CD4-positive, alpha-beta T cell (primary cell): ENCODE results near the gene REEP1. TPM values are rescaled to one million over a fixed set of nuclear protein-coding genes. Genes with fewer than 3 reads are reported as not detected.

Experiments
- ATAC-seq: fragments of 200-7000 bp; cut with Tn5 transposase; one replicate; pipeline ENCODE4 v1.10.0; 2022; ENCODE audit warnings: mild to moderate bottlenecking; ENCODE audit not compliant: poor library complexity
- CTCF ChIA-PET: fragments of 350-600 bp; sonication (Branson Sonifier 250); formaldehyde crosslinking; loops from one replicate; lab custom pipeline; 2021; ENCODE audit warnings: antibody characterized with exemption, inconsistent platforms; lab: Charles Lee
- POLR2A ChIA-PET: fragments of 350-600 bp; sonication (Branson Sonifier 250); formaldehyde crosslinking; loops from one replicate; lab custom pipeline; 2021; ENCODE audit warnings: antibody characterized with exemption, inconsistent platforms; lab: Charles Lee
- DNase-seq, 14 experiments: peaks; one replicate each; pipeline ENCODE4 v3.0.0-alpha.2; 2013 to 2020; ENCODE audit warnings: mixed read lengths in 2 of 14
- H3K27ac ChIP-seq, 2 donors: one replicate each; pipeline versions ENCODE4 v1.5.1 to v1.7.0; 2013; ENCODE audit warnings: low read length in 2 of 2, low read depth in 1 of 2, mild to moderate bottlenecking in 1 of 2
- H3K27me3 ChIP-seq, 2 experiments: 1 replicate in 1 of 2; 2 replicates in 1 of 2; pipeline versions ENCODE4 v1.6.1 to v1.7.0; 2013; ENCODE audit warnings: low read length in 2 of 2, control low read depth in 1 of 2, mild to moderate bottlenecking in 1 of 2, moderate library complexity in 1 of 2; ENCODE audit not compliant: insufficient read depth in 2 of 2, control insufficient read depth in 1 of 2
- H3K36me3 ChIP-seq: one replicate; pipeline ENCODE4 v1.6.1; 2013; ENCODE audit warnings: low read length, control low read depth; ENCODE audit not compliant: insufficient read depth
- H3K4me1 ChIP-seq: one replicate; pipeline ENCODE4 v1.6.1; 2013; ENCODE audit warnings: low read length, control low read depth; ENCODE audit not compliant: insufficient read depth
- H3K4me3 ChIP-seq: one replicate; pipeline ENCODE4 v1.5.1; 2013; ENCODE audit warnings: mild to moderate bottlenecking, low read length, moderate library complexity
- H3K9me3 ChIP-seq, 2 experiments: 1 replicate in 1 of 2; 2 replicates in 1 of 2; pipeline versions ENCODE4 v1.6.1 to v1.7.0; 2013; ENCODE audit warnings: low read length in 2 of 2, mild to moderate bottlenecking in 2 of 2, control low read depth in 1 of 2, moderate library complexity in 1 of 2; ENCODE audit not compliant: control insufficient read depth in 1 of 2, insufficient read depth in 1 of 2
- H3K27ac Mint-ChIP-seq: one replicate; pipeline ENCODE4 v1.8.0; 2020; ENCODE audit warnings: mixed read lengths
- H3K27me3 Mint-ChIP-seq: one replicate; pipeline ENCODE4 v1.8.0; 2021; ENCODE audit warnings: mixed read lengths
- H3K36me3 Mint-ChIP-seq: one replicate; pipeline ENCODE4 v1.8.0; 2021; ENCODE audit warnings: low read depth, mixed read lengths
- H3K4me1 Mint-ChIP-seq: one replicate; pipeline ENCODE4 v1.8.0; 2021; ENCODE audit warnings: low read depth, mixed read lengths
- H3K4me3 Mint-ChIP-seq: one replicate; pipeline ENCODE4 v1.8.0; 2020; ENCODE audit warnings: mild to moderate bottlenecking, mixed read lengths
- H3K9me3 Mint-ChIP-seq: one replicate; pipeline ENCODE4 v1.8.0; 2020; ENCODE audit warnings: mixed read lengths
- intact Hi-C, 2 experiments: fragments of 100-400 bp; cut with DNase I in 1 of 2; cut with micrococcal nuclease in 1 of 2; formaldehyde crosslinking; loops; one replicate each; pipeline versions ENCODE4 v1.15.1 to v1.9.0; 2023 to 2025; cut with DNase I, micrococcal nuclease
- total RNA-seq, 174 experiments: library from RNA in 2 of 174; stranded (reverse) in 2 of 174; gene quantifications; one replicate each; pipeline ENCODE4 v1.2.3 and lab custom pipeline; 2021 to 2026
- TF ChIP-seq, protein P1 (sequence below): fragments of 200-600 bp; IDR thresholded peaks from one replicate; pipeline ENCODE4 v1.8.0; 2022; ENCODE audit warnings: antibody characterized with exemption, mild to moderate bottlenecking

REEP1 gene
- total RNA-seq, 2 experiments from 2014 or later, result not detected

DNA sequence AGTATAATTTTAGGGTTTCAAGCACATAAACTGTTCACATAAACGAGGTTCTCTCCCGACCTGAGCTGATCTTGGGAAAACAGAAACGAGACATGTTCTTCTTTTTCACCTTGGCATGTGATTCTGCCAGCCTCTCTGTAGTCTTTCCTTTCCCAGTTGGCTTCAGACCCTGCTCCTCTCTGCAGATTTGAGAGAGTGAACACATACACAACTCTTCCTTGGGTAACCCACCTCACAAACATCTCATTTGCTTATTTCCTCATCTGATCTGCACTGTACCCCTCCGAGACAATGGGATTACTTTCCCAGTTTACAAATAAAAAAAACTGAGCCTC is 46.1 kb downstream of the REEP1 start:
- Histone ChIP-seq H3K36me3 (no peaks in the 10 kb centered on the region), H3K9me3 (no peaks in the 10 kb centered on the region), H3K27me3 (peaks cover 0 to 3% of the 10 kb centered on the region in 2 experiments), H3K4me3 (no peak overlapping the region), H3K4me1 (no peaks in the 10 kb centered on the region), H3K27ac (no peak overlapping the region)
- TF ChIP-seq, protein P1, sequence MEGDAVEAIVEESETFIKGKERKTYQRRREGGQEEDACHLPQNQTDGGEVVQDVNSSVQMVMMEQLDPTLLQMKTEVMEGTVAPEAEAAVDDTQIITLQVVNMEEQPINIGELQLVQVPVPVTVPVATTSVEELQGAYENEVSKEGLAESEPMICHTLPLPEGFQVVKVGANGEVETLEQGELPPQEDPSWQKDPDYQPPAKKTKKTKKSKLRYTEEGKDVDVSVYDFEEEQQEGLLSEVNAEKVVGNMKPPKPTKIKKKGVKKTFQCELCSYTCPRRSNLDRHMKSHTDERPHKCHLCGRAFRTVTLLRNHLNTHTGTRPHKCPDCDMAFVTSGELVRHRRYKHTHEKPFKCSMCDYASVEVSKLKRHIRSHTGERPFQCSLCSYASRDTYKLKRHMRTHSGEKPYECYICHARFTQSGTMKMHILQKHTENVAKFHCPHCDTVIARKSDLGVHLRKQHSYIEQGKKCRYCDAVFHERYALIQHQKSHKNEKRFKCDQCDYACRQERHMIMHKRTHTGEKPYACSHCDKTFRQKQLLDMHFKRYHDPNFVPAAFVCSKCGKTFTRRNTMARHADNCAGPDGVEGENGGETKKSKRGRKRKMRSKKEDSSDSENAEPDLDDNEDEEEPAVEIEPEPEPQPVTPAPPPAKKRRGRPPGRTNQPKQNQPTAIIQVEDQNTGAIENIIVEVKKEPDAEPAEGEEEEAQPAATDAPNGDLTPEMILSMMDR, result no peak
- DNase-seq, result no peak
- Mint-ChIP-seq H3K27ac (no peak overlapping the region), H3K4me3 (no peak overlapping the region), H3K27me3 (peaks cover 4% of the 10 kb centered on the region), H3K36me3 (no peaks in the 10 kb centered on the region), H3K9me3 (no peaks in the 10 kb centered on the region), H3K4me1 (no peaks in the 10 kb centered on the region)
- intact Hi-C loops, result no loop called here
- ChIA-PET POLR2A (no interaction called here), CTCF (no interaction called here)
- ATAC-seq, result no peak

DNA sequence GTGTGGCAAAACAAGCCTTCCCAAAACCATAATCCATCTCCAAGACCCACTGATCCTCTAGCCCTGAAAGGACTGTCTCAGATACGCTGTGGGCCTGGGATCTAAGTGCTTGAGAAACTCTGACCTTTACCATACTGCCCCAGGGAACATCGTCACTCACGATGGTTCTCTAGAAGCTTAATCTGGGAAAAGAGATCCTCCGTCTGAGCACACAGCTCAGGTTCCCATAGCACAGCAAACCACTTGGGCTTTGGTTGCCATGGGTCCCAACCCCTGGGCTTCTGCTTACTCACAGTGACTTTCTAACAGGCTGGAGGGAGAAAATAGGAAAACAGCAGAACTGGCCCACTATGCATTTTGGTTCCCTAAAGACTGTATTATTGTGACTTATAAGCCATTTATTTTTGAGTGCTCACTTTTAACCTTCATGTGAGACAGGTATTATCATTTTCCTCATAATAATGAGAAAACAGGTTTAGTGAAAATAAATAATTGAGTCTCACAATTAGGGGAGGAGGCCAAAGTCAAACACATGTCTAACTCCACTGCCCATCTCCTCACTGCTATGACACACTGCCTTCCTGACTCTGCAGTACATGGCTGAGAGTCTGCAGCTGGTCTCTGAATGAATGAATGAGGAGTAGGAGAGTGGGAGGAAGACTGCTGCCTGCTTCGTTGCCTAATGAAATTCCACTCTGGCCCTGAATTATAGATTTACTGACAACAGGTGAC is 46.7 kb downstream of the REEP1 start:
- ATAC-seq, result no peak
- no peaks in the 10 kb centered on the region for H3K4me1 Mint-ChIP-seq
- TF ChIP-seq, protein P1, result no peak

DNA sequence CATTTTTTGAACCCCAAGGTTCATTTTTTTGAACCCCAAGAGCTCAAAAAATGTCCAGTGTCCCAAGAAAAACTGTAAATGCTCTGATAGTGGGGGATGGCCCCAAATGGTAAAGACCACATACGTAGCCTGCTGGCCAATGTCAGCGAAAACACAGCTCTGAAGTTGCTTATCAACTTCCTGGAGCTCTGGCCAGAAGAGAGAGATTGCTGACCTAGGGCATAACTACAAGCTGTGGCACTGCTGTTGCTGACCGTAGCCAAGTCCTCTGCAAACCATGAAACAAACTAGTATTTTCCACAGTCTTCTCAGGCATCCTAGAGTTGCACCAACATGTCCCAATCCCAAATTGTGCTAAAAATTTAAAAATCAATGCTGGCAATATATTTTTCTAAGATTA is 50.9 kb downstream of the REEP1 start:
- Mint-ChIP-seq H3K27me3 (peaks cover 12% of the 10 kb centered on the region), H3K27ac (no peak overlapping the region), H3K4me1 (no peaks in the 10 kb centered on the region), H3K36me3 (no peaks in the 10 kb centered on the region), H3K9me3 (no peaks in the 10 kb centered on the region), H3K4me3 (no peak overlapping the region)
- ChIA-PET POLR2A (no interaction called here), CTCF (no interaction called here)
- intact Hi-C loops, result no loop called here
- H3K4me3 ChIP-seq, result no peak overlapping the region
- H3K9me3 ChIP-seq, result no peaks in the 10 kb centered on the region
- ATAC-seq (no peak), DNase-seq (no peak)
- peaks cover 0 to under 1% of the 10 kb centered on the region in 2 experiments for H3K27me3 ChIP-seq
- no peak overlapping the region for H3K27ac ChIP-seq
- no peaks in the 10 kb centered on the region for H3K4me1 ChIP-seq
- no peaks in the 10 kb centered on the region for H3K36me3 ChIP-seq
- TF ChIP-seq, protein P1, result no peak

More for the DNA sequence above, 46.7 kb downstream of the REEP1 start:
- intact Hi-C loops, result no loop called here
- H3K36me3 Mint-ChIP-seq, result no peaks in the 10 kb centered on the region
- Histone ChIP-seq H3K27ac (no peak overlapping the region), H3K27me3 (peaks cover 0 to 3% of the 10 kb centered on the region in 2 experiments), H3K9me3 (no peaks in the 10 kb centered on the region), H3K4me3 (no peak overlapping the region), H3K36me3 (no peaks in the 10 kb centered on the region), H3K4me1 (no peaks in the 10 kb centered on the region)
- H3K27me3 Mint-ChIP-seq, result peaks cover 4% of the 10 kb centered on the region
- H3K4me3 Mint-ChIP-seq, result no peak overlapping the region
- CTCF ChIA-PET, result no interaction called here
- no peak overlapping the region for H3K27ac Mint-ChIP-seq
- POLR2A ChIA-PET, result no interaction called here
- H3K9me3 Mint-ChIP-seq, result no peaks in the 10 kb centered on the region
- DNase-seq, result no peak
